ENCODE results near the gene IP6K1.
"Not testable (repeated sequence)": the region's sequence is repeated elsewhere in the genome, so short reads cannot be mapped to it uniquely, and the experiment has no call there.

IP6K1 gene

DNA sequence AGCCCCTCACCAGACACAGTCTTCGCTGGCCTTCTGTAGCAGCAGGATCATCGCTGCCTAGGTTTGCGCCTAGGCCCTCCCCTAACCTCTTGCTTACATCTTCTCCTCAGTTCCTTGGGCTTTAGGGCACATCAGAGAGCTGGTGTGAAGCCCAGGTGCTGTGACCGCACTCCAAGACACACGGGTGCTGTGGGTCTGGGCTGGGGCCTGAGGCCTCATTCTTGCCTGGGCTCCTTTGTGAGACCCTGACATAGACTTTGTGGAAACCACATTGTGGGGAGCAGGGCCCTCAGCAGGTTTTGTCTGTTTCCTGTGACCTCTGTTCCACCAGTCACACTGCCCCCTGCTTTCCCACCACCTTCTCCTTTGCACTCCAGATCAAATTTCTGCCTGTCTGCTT is 74.9 kb downstream of the IP6K1 start:
- no peak for DNase-seq

GRCh38 chr3:49709852-49710251 is 76.5 kb downstream of the IP6K1 start:
- no peak for DNase-seq

GRCh38 chr3:49707113-49707480 is 79.2 kb downstream of the IP6K1 start:
- DNase-seq, result no peak

DNA sequence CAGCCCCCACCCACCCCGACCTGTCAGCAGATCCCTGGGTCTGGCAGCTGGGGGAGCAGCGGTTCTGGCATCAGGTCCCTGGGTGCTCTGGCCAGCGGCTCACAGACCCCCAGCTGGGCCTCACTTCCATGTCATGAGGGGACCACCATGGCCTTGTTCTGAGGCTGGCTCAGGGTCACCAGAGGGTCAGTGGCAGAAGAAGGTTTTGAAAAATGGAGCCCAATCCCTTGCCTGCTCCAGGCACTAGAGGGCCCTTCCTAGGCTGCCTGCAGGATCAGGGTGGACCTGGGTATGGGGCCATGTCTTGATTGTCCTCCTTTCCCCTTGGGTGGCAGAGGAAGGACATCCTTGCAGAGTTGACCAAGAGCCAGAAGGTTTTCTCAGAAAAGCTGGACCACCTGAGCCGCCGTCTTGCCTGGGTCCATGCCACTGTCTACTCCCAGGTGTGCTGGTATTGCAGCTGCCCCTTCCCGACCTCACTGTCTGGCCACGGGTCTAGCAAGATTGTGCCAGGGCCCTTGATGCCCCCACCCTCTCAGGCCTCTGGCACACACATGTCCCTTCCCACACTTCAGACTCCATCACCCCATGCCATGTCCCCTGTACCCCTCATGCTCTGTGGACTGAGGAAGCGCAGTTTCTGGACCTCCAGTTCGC is 79.8 kb downstream of the IP6K1 start:
- no peak for DNase-seq

DNA sequence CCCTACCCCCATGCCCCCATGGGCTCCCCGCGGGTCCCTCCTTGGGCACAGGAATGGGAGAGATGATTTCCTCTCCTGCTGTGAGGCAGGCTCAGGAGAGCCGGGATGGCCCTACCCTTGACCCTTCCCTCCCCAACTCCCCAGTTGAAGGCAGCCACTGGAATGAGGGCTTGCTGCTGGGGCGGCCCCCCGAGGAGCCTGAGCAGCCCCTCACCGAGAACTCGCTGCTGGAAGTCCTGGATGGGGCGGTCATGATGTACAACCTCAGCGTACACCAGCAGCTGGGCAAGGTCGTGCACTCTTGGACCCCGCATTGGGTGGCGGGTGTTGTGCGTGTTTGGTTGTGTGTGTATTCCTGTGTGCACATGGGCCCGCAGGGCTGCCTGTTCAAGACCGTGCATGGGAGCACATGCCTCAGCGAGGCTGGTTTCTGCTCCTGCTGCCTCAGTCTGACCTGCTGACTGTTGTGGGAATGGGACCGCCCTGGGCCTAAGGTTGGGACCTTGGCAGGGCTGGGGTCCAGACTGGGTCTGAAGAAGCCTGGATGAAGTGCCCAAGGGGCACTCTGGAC is 80.9 kb downstream of the IP6K1 start:
- DNase-seq, result no peak

- DNase-seq, result no peak
Measured at GRCh38 chr3:49704629-49705028, 81.7 kb downstream of the IP6K1 start.

GRCh38 chr3:49703956-49704355 is 82.4 kb downstream of the IP6K1 start:
- DNase-seq, result no peak

- peak in 5 of 14 donors; percentile 5 to 36 (median 10) for DNase-seq
Measured at GRCh38 chr3:49703443-49703927, 82.9 kb downstream of the IP6K1 start.

GRCh38 chr3:49702672-49703071 is 83.7 kb downstream of the IP6K1 start:
- DNase-seq, result no peak

- DNase-seq, result no peak
Measured at GRCh38 chr3:49701388-49702077, 84.8 kb downstream of the IP6K1 start.

- no peak for DNase-seq
Measured at GRCh38 chr3:49700453-49701128, 85.8 kb downstream of the IP6K1 start.

GRCh38 chr3:49700014-49700413 is 86.3 kb downstream of the IP6K1 start:
- DNase-seq, result no peak

DNA sequence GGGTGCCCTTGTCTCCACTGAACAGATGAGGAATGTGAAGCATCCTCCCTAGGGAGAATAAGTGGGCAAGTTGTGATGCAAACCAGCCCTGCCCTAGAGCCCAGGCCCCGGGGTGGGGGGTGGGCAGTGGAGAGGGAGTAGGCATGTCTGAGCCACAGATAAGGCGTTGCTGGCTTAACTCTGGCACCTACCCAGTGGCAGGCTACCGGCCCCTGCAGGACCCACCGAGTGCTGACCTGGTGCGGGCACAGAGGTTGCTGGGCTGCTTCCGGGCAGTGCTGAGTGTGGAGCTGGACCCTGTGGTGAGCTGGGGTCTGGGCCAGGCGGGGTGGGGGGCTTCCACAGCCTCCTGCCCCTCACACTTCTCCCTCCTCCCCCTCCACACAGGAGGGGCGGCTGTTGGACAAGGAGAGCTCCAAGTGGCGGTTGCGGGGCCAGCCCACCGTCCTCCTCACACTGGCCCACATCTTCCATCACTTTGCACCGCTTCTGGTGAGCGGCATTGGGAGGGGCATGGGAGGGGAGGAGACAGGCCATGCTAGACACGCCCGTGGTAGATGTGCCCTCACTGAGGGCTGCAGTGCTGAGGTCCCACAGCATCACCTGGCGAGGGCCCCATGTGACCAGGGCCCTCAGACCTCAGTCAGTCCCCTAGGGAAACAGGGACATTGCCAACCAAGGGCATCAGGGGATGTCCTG is 86.9 kb downstream of the IP6K1 start:
- no peak for DNase-seq

DNA sequence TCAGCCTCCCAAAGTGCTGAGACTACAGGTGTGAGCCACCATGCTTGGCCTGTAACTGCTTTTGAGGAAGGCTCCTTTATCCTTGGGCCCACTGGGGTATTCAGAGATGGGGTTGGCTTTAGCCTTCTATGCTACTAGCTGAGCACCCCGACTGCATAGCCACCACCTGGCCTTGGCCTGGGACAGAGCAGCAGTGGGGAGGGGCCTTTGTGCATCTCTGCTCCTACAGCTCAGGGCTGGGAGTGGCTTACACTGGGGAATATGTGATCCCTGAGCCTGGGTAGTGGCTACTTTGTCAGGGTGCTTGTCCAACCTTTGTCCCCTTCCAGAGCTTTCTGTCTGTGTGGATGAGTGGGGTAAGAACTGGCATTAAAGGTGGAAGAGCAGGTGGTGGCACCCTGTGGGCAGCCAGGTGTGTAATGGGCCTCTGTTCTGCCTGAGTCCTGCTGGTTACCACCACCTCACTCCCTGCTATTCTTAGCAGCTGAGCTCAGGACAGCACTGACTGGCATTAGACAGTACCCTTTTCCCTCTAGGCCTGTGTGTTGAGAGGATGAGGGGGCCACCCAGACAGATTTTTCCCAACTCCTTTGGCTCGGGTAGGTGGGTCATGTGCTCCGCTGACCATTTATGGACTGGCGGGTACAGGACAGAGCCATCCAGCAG is 90.9 kb downstream of the IP6K1 start:
- DNase-seq, result not testable (repeated sequence)

- DNase-seq, result not testable (repeated sequence)
Measured at GRCh38 chr3:49694409-49695070, 91.8 kb downstream of the IP6K1 start.

GRCh38 chr3:49691481-49691880 is 94.9 kb downstream of the IP6K1 start:
- DNase-seq, result not testable (repeated sequence)

DNA sequence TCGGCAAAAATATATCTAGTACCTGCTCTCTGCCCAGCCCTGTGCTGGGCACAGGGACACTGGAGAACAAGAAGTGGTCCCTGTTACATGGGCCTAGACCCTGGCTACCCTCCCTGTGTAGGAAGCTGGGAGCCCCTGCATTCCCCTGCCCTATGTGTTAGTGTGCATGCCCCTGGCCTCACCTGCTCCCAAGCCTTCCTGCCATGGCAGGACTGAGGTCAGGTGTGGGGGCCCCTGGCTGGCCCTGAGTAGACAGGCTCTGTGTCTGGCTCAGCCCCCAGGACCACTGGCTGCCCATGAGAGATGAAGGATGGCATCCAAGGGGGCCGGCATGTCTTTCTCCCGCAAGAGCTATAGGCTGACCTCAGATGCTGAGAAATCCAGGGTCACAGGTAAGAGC is 95.5 kb downstream of the IP6K1 start:
- DNase-seq, result not testable (repeated sequence)

- DNase-seq, result not testable (repeated sequence)
Measured at GRCh38 chr3:49689908-49690624, 96.3 kb downstream of the IP6K1 start.

GRCh38 chr3:49689046-49689907 is 97.1 kb downstream of the IP6K1 start, which contains the start of the genes MST1 and RNF123:
TSS of gene MST1 (minus strand) at chr3:49689474. CDS start at chr3:49688691, 783 bp downstream.
TSS of gene RNF123 (plus strand) at chr3:49689557. CDS start at chr3:49691166, 1,609 bp downstream.
- DNase-seq, result no peak
